ENCODE data around the gene NCKAP5. TPM values are rescaled to one million over a fixed set of nuclear protein-coding genes. Genes with fewer than 3 reads are reported as not detected.

NCKAP5 gene
- total RNA-seq, 2 donors from 2014 or later: not detected

GRCh38 chr2:132680544-132680943 lies 887.7 kb downstream of the NCKAP5 start:
- no peak for ATAC-seq
- peaks cover 0 to 11% of the 10 kb centered on the region in 2 donors for H3K9me3 Mint-ChIP-seq
- H3K36me3 Mint-ChIP-seq: peaks cover 0 to 5% of the 10 kb centered on the region in 2 donors
- no peak overlapping the region for H3K27ac Mint-ChIP-seq
- no peak for DNase-seq (ENCODE audit: low spot score in 2 of 2)

GRCh38 chr2:132678483-132678882 lies 889.8 kb downstream of the NCKAP5 start:
- H3K9me3 Mint-ChIP-seq: peaks cover 0 to 11% of the 10 kb centered on the region in 2 donors
- H3K36me3 Mint-ChIP-seq: peaks cover 0 to 5% of the 10 kb centered on the region in 2 donors
- no peak for DNase-seq (ENCODE audit: low spot score in 2 of 2)
- ATAC-seq: no peak
- H3K27ac Mint-ChIP-seq: no peak overlapping the region

GRCh38 chr2:132677661-132678060 lies 890.6 kb downstream of the NCKAP5 start:
- ATAC-seq (no peak), DNase-seq (ENCODE audit: low spot score in 2 of 2) (no peak)
- Mint-ChIP-seq H3K27ac (no peak overlapping the region), H3K36me3 (peaks cover 0 to 5% of the 10 kb centered on the region in 2 donors), H3K9me3 (peaks cover 0 to 7% of the 10 kb centered on the region in 2 donors)

GRCh38 chr2:132676999-132677398 lies 891.3 kb downstream of the NCKAP5 start:
- peaks cover 0 to 4% of the 10 kb centered on the region in 2 donors for H3K9me3 Mint-ChIP-seq
- ATAC-seq: no peak
- no peak overlapping the region for H3K27ac Mint-ChIP-seq
- no peak for DNase-seq (ENCODE audit: low spot score in 2 of 2)
- H3K36me3 Mint-ChIP-seq: peaks cover 0 to 5% of the 10 kb centered on the region in 2 donors

- peaks cover 6% of the 10 kb centered on the region in 2 donors for H3K36me3 Mint-ChIP-seq
- ATAC-seq (no peak), DNase-seq (ENCODE audit: low spot score in 2 of 2) (no peak)
- H3K27ac Mint-ChIP-seq: peak overlapping the region in 1 of 2 donors; percentile 45
- no peaks in the 10 kb centered on the region for H3K9me3 Mint-ChIP-seq
Observed at GRCh38 chr2:132671151-132671835, 897.0 kb downstream of the NCKAP5 start.

GRCh38 chr2:132670496-132671150 lies 897.6 kb downstream of the NCKAP5 start:
- ATAC-seq: no peak
- no peaks in the 10 kb centered on the region for H3K9me3 Mint-ChIP-seq
- H3K36me3 Mint-ChIP-seq: peaks cover 6% of the 10 kb centered on the region in 2 donors
- no peak for DNase-seq (ENCODE audit: low spot score in 2 of 2)
- H3K27ac Mint-ChIP-seq: no peak overlapping the region

GRCh38 chr2:132669908-132670495 lies 898.3 kb downstream of the NCKAP5 start, which contains the start of gene LYPD1:
Gene LYPD1, minus strand, starts transcription at chr2:132670205. Its CDS starts 273 bp downstream, at chr2:132669932.
- no peak for ATAC-seq

GRCh38 chr2:132668987-132669907 lies 899.0 kb downstream of the NCKAP5 start:
- Mint-ChIP-seq H3K36me3 (peaks cover 6% of the 10 kb centered on the region in 2 donors), H3K9me3 (no peaks in the 10 kb centered on the region), H3K27ac (no peak overlapping the region)
- ATAC-seq (no peak), DNase-seq (ENCODE audit: low spot score in 2 of 2) (no peak)

More at GRCh38 chr2:132669908-132670495, 898.3 kb downstream of the NCKAP5 start, which contains the start of gene LYPD1:
- no peak for DNase-seq (ENCODE audit: low spot score in 2 of 2)
- H3K27ac Mint-ChIP-seq: no peak within 1 kb of the TSS
- no peaks in the 10 kb centered on the region for H3K9me3 Mint-ChIP-seq
- H3K36me3 Mint-ChIP-seq: peaks cover 6% of the 10 kb centered on the region in 2 donors

GRCh38 chr2:132668189-132668823 lies 900.0 kb downstream of the NCKAP5 start:
- Mint-ChIP-seq H3K9me3 (no peaks in the 10 kb centered on the region), H3K36me3 (peaks cover 6% of the 10 kb centered on the region in 2 donors), H3K27ac (no peak overlapping the region)
- DNase-seq (ENCODE audit: low spot score in 2 of 2) (no peak), ATAC-seq (no peak)

GRCh38 chr2:132667706-132668105 lies 900.6 kb downstream of the NCKAP5 start:
- H3K36me3 Mint-ChIP-seq: peaks cover 6% of the 10 kb centered on the region in 2 donors
- DNase-seq (ENCODE audit: low spot score in 2 of 2) (no peak), ATAC-seq (no peak)
- no peaks in the 10 kb centered on the region for H3K9me3 Mint-ChIP-seq
- H3K27ac Mint-ChIP-seq: no peak overlapping the region

GRCh38 chr2:132665401-132666140 lies 902.7 kb downstream of the NCKAP5 start:
- H3K27ac Mint-ChIP-seq: no peak overlapping the region
- H3K36me3 Mint-ChIP-seq: no peaks in the 10 kb centered on the region
- DNase-seq (ENCODE audit: low spot score in 2 of 2): no peak
- peaks cover 0 to 4% of the 10 kb centered on the region in 2 donors for H3K9me3 Mint-ChIP-seq
- no peak for ATAC-seq

- DNase-seq (ENCODE audit: low spot score in 2 of 2): no peak
- no peak for ATAC-seq
- Mint-ChIP-seq H3K9me3 (peaks cover 0 to 11% of the 10 kb centered on the region in 2 donors), H3K27ac (no peak overlapping the region), H3K36me3 (no peaks in the 10 kb centered on the region)
Observed at GRCh38 chr2:132664096-132664495, 904.2 kb downstream of the NCKAP5 start.

- Mint-ChIP-seq H3K9me3 (peaks cover 0 to 11% of the 10 kb centered on the region in 2 donors), H3K36me3 (no peaks in the 10 kb centered on the region), H3K27ac (no peak overlapping the region)
- no peak for ATAC-seq
- DNase-seq (ENCODE audit: low spot score in 2 of 2): no peak
Observed at GRCh38 chr2:132662732-132663131, 905.5 kb downstream of the NCKAP5 start.

GRCh38 chr2:132659331-132659730 lies 908.9 kb downstream of the NCKAP5 start:
- Mint-ChIP-seq H3K36me3 (no peaks in the 10 kb centered on the region), H3K27ac (no peak overlapping the region), H3K9me3 (peaks cover 0 to 17% of the 10 kb centered on the region in 2 donors)
- DNase-seq (ENCODE audit: low spot score in 2 of 2) (no peak), ATAC-seq (no peak)

GRCh38 chr2:132656266-132656975 lies 911.8 kb downstream of the NCKAP5 start:
- Mint-ChIP-seq H3K9me3 (peaks cover 5 to 22% of the 10 kb centered on the region in 2 donors), H3K27ac (no peak overlapping the region), H3K36me3 (no peaks in the 10 kb centered on the region)
- ATAC-seq (no peak), DNase-seq (ENCODE audit: low spot score in 2 of 2) (no peak)
